Activated CD8-positive, alpha-beta T cell treated with anti-CD3 and anti-CD28 coated beads, Interleukin-2, amount 10 ng/mL, durations not matched to agents 7 days and 5 days (primary cell): ENCODE measurements around the gene LARP6. TPM values are rescaled to one million over a fixed set of nuclear protein-coding genes. Genes with fewer than 3 reads are reported as not detected.

Experiments
- ATAC-seq: fragments of 150-1000 bp; cut with Tn5 transposase; one replicate; pipeline ENCODE4 v1.10.0; 2021; ENCODE audit warnings: moderate library complexity
- CTCF ChIA-PET: fragments of 350-600 bp; sonication (Branson Sonifier 250); formaldehyde crosslinking; loops from one replicate; lab custom pipeline; 2021; ENCODE audit warnings: antibody characterized with exemption; lab: Charles Lee
- POLR2A ChIA-PET: fragments of 350-600 bp; sonication (Branson Sonifier 250); formaldehyde crosslinking; loops from one replicate; lab custom pipeline; 2021; ENCODE audit warnings: antibody characterized with exemption; lab: Charles Lee
- DNase-seq: peaks from one replicate; pipeline ENCODE4 v3.0.0-alpha.2; 2020
- H3K27ac Mint-ChIP-seq: one replicate; pipeline ENCODE4 v1.8.0; 2021; ENCODE audit warnings: mild to moderate bottlenecking, mixed read lengths
- H3K27me3 Mint-ChIP-seq: one replicate; pipeline ENCODE4 v1.8.0; 2021; ENCODE audit warnings: low read depth, mixed read lengths
- H3K36me3 Mint-ChIP-seq: one replicate; pipeline ENCODE4 v1.8.0; 2021; ENCODE audit warnings: low read depth, mixed read lengths
- H3K4me1 Mint-ChIP-seq: one replicate; pipeline ENCODE4 v1.8.0; 2021; ENCODE audit warnings: low read depth, mixed read lengths
- H3K4me3 Mint-ChIP-seq: one replicate; pipeline ENCODE4 v1.8.0; 2021; ENCODE audit warnings: mild to moderate bottlenecking, mixed read lengths
- H3K9me3 Mint-ChIP-seq: one replicate; pipeline ENCODE4 v1.8.0; 2022; ENCODE audit warnings: mixed read lengths; ENCODE audit not compliant: insufficient read depth
- total RNA-seq, 2 experiments: library from RNA; stranded (reverse); gene quantifications; one replicate each; pipeline ENCODE4 v1.2.3, GENCODE V29; 2021

The LARP6 gene
- total RNA-seq, 2 experiments from 2014 or later, result not detected

DNA sequence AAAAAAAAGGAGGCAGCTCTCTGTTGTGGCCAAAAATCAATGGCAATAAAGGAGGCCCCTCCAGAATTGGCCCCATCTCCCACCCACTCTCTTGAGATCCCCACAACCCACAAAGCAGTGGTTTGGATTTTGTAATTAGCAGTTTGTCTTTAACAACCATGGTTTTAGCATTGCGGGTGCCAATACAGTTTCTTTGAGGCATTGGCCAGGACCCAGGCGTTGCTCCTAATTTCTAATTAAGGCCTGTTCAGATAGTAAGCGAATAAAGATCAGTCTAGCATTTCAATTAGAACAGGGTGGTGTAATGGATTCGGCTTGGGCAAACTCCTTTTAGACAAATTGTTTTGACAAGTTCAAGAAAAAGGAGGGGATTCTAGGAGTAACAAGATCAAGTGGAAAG, 67.0 kb downstream of the LARP6 start:
- POLR2A ChIA-PET, result no interaction called here
- no peaks in the 10 kb centered on the region for H3K9me3 Mint-ChIP-seq
- ATAC-seq (no peak), DNase-seq (no peak)
- H3K27me3 Mint-ChIP-seq, result peaks cover 15% of the 10 kb centered on the region
- H3K4me1 Mint-ChIP-seq, result peaks cover 3% of the 10 kb centered on the region
- no peak overlapping the region for H3K27ac Mint-ChIP-seq
- H3K4me3 Mint-ChIP-seq, result no peak overlapping the region
- CTCF ChIA-PET, result no interaction called here
- no peaks in the 10 kb centered on the region for H3K36me3 Mint-ChIP-seq

DNA sequence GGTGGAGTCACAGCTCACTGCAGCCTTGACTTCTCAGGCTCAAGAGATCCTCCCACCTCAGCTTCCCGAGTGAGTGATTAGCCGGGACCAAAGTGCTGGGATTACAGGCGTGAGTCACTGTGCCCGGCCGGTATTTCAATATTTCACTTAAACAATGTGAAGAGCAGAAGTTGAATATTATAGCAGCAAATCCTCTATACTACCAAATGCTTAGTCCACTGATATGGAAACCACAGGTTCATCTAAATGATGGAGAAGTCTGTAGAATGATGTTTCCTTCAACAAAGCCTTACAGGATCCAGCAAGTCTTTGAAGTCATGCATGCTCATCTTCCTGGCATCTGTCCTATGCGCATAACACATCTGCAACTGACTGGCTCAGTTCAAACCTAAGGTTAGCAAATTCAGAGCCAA, 70.3 kb downstream of the LARP6 start:
- H3K27ac Mint-ChIP-seq, result no peak overlapping the region
- no peaks in the 10 kb centered on the region for H3K36me3 Mint-ChIP-seq
- H3K4me3 Mint-ChIP-seq, result no peak overlapping the region
- CTCF ChIA-PET, result no interaction called here
- peaks cover 13% of the 10 kb centered on the region for H3K27me3 Mint-ChIP-seq
- POLR2A ChIA-PET, result no interaction called here
- H3K9me3 Mint-ChIP-seq, result no peaks in the 10 kb centered on the region
- DNase-seq (no peak), ATAC-seq (no peak)
- H3K4me1 Mint-ChIP-seq, result peaks cover 3% of the 10 kb centered on the region

DNA sequence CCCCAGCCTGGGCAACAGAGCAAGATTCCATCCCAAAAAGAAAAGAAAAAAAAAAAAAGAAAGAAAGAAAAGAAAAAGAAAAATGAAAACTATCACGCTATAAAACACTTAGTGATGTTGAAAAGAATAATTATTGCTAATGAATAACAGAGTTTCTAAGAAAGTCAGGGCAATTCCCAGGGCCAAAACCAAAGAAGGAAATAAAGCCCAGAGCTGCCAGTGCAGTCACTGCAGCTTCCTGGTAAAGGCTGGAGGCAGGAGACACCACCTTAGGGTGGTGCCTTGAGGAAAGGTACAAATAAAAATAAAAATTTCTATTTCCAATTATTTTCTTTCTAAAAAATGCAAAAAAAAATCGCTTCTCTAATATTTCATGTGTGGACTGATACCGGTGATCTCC, 70.9 kb downstream of the LARP6 start:
- Mint-ChIP-seq H3K9me3 (no peaks in the 10 kb centered on the region), H3K4me3 (no peak overlapping the region), H3K4me1 (peaks cover 3% of the 10 kb centered on the region), H3K27ac (no peak overlapping the region), H3K27me3 (peaks cover 13% of the 10 kb centered on the region), H3K36me3 (no peaks in the 10 kb centered on the region)
- CTCF ChIA-PET, result no interaction called here
- ATAC-seq (no peak), DNase-seq (no peak)
- POLR2A ChIA-PET, result no interaction called here

DNA sequence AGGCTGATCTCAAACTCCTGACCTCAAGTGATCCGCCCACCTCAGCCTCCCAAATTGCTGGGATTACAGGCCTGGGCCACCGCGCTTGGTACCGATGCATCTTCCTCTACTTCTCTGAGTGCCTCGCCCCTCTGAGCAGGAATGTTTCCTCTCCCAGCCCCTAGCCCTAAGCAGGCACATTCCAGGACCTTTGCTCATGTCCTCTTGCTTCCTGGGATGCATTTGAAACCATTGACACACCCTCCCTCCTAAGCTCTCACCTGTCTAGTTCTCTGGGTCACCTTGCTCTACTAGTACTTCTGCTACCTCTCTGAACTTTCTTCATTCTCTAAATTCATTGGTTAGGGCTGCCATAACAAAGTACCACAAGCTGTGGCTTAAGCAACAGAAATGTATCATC, 72.7 kb downstream of the LARP6 start:
- Mint-ChIP-seq H3K4me3 (no peak overlapping the region), H3K27ac (no peak overlapping the region), H3K9me3 (no peaks in the 10 kb centered on the region), H3K4me1 (peaks cover 3% of the 10 kb centered on the region), H3K36me3 (no peaks in the 10 kb centered on the region), H3K27me3 (peaks cover 24% of the 10 kb centered on the region)
- CTCF ChIA-PET, result no interaction called here
- ATAC-seq, result no peak
- no peak for DNase-seq
- POLR2A ChIA-PET, result no interaction called here

Other genes with a start within 250 kb of the LARP6 start
- 1 to 10 TPM; 2.2 to 3.3 TPM for gene UACA, start 90.6 kb downstream of the LARP6 start, total RNA-seq
- gene THAP10, start 38.3 kb upstream of the LARP6 start, total RNA-seq, result not detected
- not detected for gene LRRC49, start 38.7 kb upstream of the LARP6 start, total RNA-seq